Measurements from ENCODE around the gene ARPC4.
A peak's percentile ranks its signal among the peaks of the same experiment; 100 is the strongest.
"Not testable (repeated sequence)": the region's sequence is repeated elsewhere in the genome, so short reads cannot be mapped to it uniquely, and the experiment has no call there.

ARPC4 gene

DNA sequence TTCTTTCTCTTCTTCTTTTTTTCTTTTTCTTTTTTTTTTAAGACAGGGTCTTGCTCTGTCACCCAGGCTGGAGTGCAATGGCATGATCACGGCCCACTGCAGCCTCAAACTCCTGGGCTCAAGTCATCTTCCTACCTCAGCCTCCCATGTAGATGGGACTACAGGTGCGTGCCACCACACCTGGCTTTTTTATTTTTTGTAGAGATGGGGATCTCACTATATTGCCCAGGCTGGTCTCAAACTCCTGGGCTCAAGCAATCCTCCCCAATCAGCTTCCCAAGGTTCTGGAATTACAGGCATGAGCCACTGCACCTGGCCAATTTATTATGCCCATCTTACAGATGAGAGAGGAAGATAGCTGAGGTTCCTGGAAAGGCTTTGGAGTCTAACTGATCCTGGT lies 21.9 kb upstream of the ARPC4 start:
- H3K36me3 ChIP-seq (ENCODE audit: control insufficient read depth, insufficient read depth, low read length, severe bottlenecking); DNase-seq (ENCODE audit: low read depth); H3K27me3 ChIP-seq (replicated peaks; ENCODE audit: control insufficient read depth, insufficient read depth, low read length); H3K9me3 ChIP-seq (ENCODE audit: control insufficient read depth, low read length): not testable (repeated sequence)
- H3K4me3 ChIP-seq (ENCODE audit: low read length) = peak overlapping the region; percentile 91
- H3K9ac ChIP-seq (ENCODE audit: low read length) = peak overlapping the region; percentile 93
- H3K4me1 ChIP-seq (ENCODE audit: control insufficient read depth, insufficient read depth, low read length) = peaks cover 39% of the 10 kb centered on the region

- Histone ChIP-seq H3K4me3 (ENCODE audit: low read length) (no peak overlapping the region), H3K4me1 (ENCODE audit: control insufficient read depth, insufficient read depth, low read length) (peaks cover 26% of the 10 kb centered on the region), H3K27me3 (replicated peaks; ENCODE audit: control insufficient read depth, insufficient read depth, low read length) (no peaks in the 10 kb centered on the region), H3K9me3 (ENCODE audit: control insufficient read depth, low read length) (no peaks in the 10 kb centered on the region), H3K9ac (ENCODE audit: low read length) (no peak overlapping the region), H3K36me3 (ENCODE audit: control insufficient read depth, insufficient read depth, low read length, severe bottlenecking) (peaks cover 7% of the 10 kb centered on the region)
- DNase-seq (ENCODE audit: low read depth) = no peak
Observed at GRCh38 chr3:9776896-9777693, 15.8 kb upstream of the ARPC4 start.

DNA sequence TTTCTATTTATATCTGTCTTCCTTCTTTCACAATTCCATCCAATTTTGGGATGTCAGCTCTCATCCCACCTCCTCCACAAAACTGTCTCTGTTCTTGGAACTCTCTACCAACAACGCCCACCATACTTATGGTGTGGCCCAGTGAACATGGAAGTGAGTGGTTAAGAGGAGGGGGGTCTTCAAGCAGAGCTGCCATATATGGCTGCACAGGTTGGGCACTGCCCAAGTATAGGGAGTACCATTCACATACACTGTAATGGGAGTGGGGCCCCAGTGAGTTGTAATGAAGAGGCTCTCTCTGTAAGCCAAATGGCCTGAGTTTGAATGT lies 15.2 kb upstream of the ARPC4 start:
- Histone ChIP-seq H3K36me3 (ENCODE audit: control insufficient read depth, insufficient read depth, low read length, severe bottlenecking) (peaks cover 12% of the 10 kb centered on the region), H3K27me3 (replicated peaks; ENCODE audit: control insufficient read depth, insufficient read depth, low read length) (no peaks in the 10 kb centered on the region), H3K4me1 (ENCODE audit: control insufficient read depth, insufficient read depth, low read length) (peaks cover 20% of the 10 kb centered on the region), H3K9me3 (ENCODE audit: control insufficient read depth, low read length) (no peaks in the 10 kb centered on the region), H3K4me3 (ENCODE audit: low read length) (no peak overlapping the region), H3K9ac (ENCODE audit: low read length) (no peak overlapping the region)
- DNase-seq (ENCODE audit: low read depth) = no peak

DNA sequence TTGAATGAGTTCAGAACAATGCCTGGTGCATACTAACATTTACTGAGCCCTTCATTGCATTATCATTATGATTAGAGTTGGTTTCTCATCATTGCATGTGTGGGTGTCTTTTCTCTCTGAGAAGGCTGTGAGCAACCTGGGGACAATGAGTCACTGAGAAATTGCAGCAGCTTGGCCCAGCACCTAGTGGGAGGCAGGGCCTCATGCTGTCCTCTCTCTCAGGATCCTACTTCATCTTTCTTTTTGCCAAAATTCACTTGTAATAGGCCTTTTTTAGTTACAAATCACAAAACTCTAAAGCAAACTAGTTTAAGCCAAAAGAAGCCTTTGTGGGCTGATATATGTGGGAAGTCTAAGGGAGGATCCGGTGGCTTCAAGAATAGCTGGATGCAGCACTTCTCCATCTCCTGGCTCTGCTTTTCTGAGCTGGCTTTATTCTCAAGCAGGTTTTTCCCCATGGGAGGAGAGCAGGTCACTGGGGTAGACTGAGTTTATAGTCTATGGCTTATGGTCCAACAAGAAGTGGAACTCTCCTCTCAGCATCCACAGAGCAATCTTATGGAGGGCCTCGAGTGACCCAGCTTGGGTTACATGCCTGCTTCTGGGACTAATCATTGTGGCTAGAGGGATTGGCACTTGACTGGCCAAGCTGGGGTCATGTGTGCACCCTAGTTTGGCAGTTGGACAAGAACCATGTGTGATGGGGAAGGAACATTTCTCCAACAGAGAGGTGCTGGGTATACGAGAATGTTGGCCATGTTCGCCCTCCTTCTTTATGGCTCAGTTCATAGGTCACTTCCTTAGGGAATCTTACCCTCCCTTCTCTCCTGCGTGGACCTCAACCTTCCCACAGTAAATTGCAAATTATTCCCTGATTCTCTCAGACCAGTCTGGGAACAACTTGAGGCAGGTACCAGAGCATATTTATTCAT lies 14.5 kb upstream of the ARPC4 start:
- DNase-seq (ENCODE audit: low read depth) = peak; percentile 63
- H3K9ac ChIP-seq (ENCODE audit: low read length) = no peak overlapping the region

DNA sequence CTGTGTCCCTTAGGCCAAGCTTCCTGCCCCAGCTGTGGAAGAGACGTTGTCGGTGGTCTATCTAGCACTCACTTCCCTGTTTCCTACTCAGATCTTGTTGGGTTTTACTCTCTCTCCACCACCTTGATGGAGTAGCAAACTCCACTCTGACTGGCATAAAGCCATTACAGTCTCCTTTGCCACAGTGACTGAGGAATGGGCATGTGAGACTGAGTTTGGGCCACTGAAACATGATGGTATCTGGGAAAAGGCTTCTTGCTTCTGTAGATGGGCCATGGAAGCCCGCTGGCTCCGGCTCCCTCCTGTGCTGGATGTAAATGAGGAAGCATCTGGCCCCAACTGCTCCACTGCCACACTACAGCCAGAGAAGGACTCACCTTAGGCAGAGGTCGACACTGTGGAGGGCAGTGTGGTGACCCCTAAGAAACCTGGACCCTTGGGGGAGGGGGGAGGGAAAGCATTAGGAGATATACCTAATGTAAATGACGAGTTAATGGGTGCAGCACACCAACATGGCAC lies 13.7 kb upstream of the ARPC4 start:
- peaks cover 20% of the 10 kb centered on the region for H3K4me1 ChIP-seq (ENCODE audit: control insufficient read depth, insufficient read depth, low read length)
- DNase-seq (ENCODE audit: low read depth) = no peak
- H3K27me3 ChIP-seq (replicated peaks; ENCODE audit: control insufficient read depth, insufficient read depth, low read length) = no peaks in the 10 kb centered on the region
- no peak overlapping the region for H3K9ac ChIP-seq (ENCODE audit: low read length)
- no peaks in the 10 kb centered on the region for H3K9me3 ChIP-seq (ENCODE audit: control insufficient read depth, low read length)
- H3K36me3 ChIP-seq (ENCODE audit: control insufficient read depth, insufficient read depth, low read length, severe bottlenecking) = peaks cover 23% of the 10 kb centered on the region
- H3K4me3 ChIP-seq (ENCODE audit: low read length) = no peak overlapping the region

More for the DNA sequence above, 14.5 kb upstream of the ARPC4 start:
- Histone ChIP-seq H3K4me3 (ENCODE audit: low read length) (no peak overlapping the region), H3K27me3 (replicated peaks; ENCODE audit: control insufficient read depth, insufficient read depth, low read length) (no peaks in the 10 kb centered on the region), H3K9me3 (ENCODE audit: control insufficient read depth, low read length) (no peaks in the 10 kb centered on the region), H3K36me3 (ENCODE audit: control insufficient read depth, insufficient read depth, low read length, severe bottlenecking) (peaks cover 18% of the 10 kb centered on the region), H3K4me1 (ENCODE audit: control insufficient read depth, insufficient read depth, low read length) (peaks cover 20% of the 10 kb centered on the region)

DNA sequence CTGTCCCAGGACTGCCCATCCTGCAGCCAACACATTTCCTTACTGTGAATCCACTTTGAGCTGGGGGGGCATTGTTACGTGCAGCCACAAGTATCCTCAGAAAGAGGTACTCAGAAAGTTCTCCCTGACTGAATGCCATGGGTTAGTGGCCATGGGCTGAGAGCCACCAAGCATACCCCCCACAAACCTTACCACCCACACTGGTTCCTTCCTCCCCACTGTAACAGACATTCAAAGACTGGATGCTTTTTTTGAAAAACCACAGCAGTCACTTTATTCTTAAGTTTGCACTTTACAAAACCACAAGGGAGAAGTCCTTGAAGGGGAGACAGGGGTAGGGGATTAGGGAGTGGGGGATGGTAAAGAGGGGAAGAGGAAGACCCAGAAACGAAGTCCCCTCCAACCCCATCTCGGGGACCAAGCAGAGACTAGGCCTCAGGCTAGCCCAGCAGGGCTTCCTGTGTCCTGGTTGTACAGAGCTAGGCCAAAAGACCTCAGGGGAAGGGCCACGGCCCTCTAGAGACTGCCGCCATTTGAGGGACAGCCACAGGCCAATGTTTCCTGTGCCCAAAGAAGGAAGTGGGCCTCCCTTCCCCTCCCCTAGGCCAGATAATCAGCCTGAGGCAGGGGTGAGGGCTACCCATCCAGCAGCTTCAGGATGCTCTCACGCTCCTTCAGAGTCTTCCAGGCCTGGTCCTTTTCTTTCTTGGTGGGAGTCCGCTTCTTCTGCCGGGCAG lies 13.0 kb upstream of the ARPC4 start:
- no peak for DNase-seq (ENCODE audit: low read depth)
- H3K36me3 ChIP-seq (ENCODE audit: control insufficient read depth, insufficient read depth, low read length, severe bottlenecking) = peaks cover 23% of the 10 kb centered on the region
- H3K27me3 ChIP-seq (replicated peaks; ENCODE audit: control insufficient read depth, insufficient read depth, low read length) = no peaks in the 10 kb centered on the region
- H3K9ac ChIP-seq (ENCODE audit: low read length) = no peak overlapping the region
- H3K4me3 ChIP-seq (ENCODE audit: low read length) = no peak overlapping the region
- H3K9me3 ChIP-seq (ENCODE audit: control insufficient read depth, low read length) = no peaks in the 10 kb centered on the region
- H3K4me1 ChIP-seq (ENCODE audit: control insufficient read depth, insufficient read depth, low read length) = peaks cover 21% of the 10 kb centered on the region

GRCh38 chr3:9780458-9780812 lies 12.4 kb upstream of the ARPC4 start:
- Histone ChIP-seq H3K9me3 (ENCODE audit: control insufficient read depth, low read length) (no peaks in the 10 kb centered on the region), H3K27me3 (replicated peaks; ENCODE audit: control insufficient read depth, insufficient read depth, low read length) (no peaks in the 10 kb centered on the region), H3K36me3 (ENCODE audit: control insufficient read depth, insufficient read depth, low read length, severe bottlenecking) (peaks cover 23% of the 10 kb centered on the region), H3K4me3 (ENCODE audit: low read length) (no peak overlapping the region), H3K4me1 (ENCODE audit: control insufficient read depth, insufficient read depth, low read length) (peaks cover 26% of the 10 kb centered on the region), H3K9ac (ENCODE audit: low read length) (no peak overlapping the region)
- no peak for DNase-seq (ENCODE audit: low read depth)

DNA sequence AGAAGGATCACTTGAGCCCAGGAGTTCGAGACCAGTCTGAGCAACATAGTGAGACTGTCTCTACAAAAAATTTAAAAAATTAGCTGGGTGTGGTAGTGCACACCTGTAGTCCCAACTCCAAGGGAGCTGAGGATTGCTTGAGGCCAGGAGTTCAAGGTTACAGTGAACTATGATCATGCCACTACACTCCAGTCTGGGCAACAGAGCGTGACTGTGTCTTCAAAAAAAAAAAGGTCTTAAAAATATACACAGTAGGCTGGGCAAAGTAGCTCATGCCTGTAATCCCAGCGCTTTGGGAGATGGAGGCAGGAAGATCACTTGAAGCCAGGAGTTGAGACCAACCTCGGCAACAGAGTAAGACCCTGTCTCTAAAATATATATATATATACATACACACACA lies 12.0 kb upstream of the ARPC4 start:
- H3K9ac ChIP-seq (ENCODE audit: low read length) = no peak overlapping the region
- H3K27me3 ChIP-seq (replicated peaks; ENCODE audit: control insufficient read depth, insufficient read depth, low read length) = no peaks in the 10 kb centered on the region
- no peak overlapping the region for H3K4me3 ChIP-seq (ENCODE audit: low read length)
- H3K9me3 ChIP-seq (ENCODE audit: control insufficient read depth, low read length) = no peaks in the 10 kb centered on the region
- peaks cover 23% of the 10 kb centered on the region for H3K36me3 ChIP-seq (ENCODE audit: control insufficient read depth, insufficient read depth, low read length, severe bottlenecking)
- DNase-seq (ENCODE audit: low read depth) = no peak
- peaks cover 30% of the 10 kb centered on the region for H3K4me1 ChIP-seq (ENCODE audit: control insufficient read depth, insufficient read depth, low read length)

DNA sequence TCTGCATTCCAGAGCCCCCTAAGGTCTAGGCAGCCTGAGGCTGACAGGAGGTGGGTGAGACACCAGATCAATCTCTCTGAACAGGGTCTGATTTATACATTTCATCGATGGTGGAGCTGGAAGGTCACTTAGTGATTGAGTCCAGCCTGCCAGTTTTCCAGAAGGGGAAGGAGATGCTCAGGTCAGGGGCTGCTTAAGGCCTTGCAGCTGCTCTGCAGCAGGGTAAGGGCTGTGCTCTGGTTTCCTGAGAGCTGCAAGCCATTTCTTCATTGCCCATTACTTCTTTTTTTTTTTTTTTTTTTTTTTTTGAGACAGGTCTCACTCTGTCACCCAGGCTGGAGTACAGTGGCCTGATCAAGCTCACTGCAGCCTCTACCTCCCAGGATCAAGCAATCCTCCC lies 11.3 kb upstream of the ARPC4 start:
- Histone ChIP-seq H3K4me1 (ENCODE audit: control insufficient read depth, insufficient read depth, low read length) (peaks cover 30% of the 10 kb centered on the region), H3K27me3 (replicated peaks; ENCODE audit: control insufficient read depth, insufficient read depth, low read length) (no peaks in the 10 kb centered on the region), H3K36me3 (ENCODE audit: control insufficient read depth, insufficient read depth, low read length, severe bottlenecking) (peaks cover 28% of the 10 kb centered on the region), H3K9me3 (ENCODE audit: control insufficient read depth, low read length) (no peaks in the 10 kb centered on the region), H3K4me3 (ENCODE audit: low read length) (no peak overlapping the region), H3K9ac (ENCODE audit: low read length) (no peak overlapping the region)
- DNase-seq (ENCODE audit: low read depth) = no peak

- no peak overlapping the region for H3K4me3 ChIP-seq (ENCODE audit: low read length)
- DNase-seq (ENCODE audit: low read depth) = no peak
- peaks cover 30% of the 10 kb centered on the region for H3K4me1 ChIP-seq (ENCODE audit: control insufficient read depth, insufficient read depth, low read length)
- H3K36me3 ChIP-seq (ENCODE audit: control insufficient read depth, insufficient read depth, low read length, severe bottlenecking) = peaks cover 33% of the 10 kb centered on the region
- no peaks in the 10 kb centered on the region for H3K27me3 ChIP-seq (replicated peaks; ENCODE audit: control insufficient read depth, insufficient read depth, low read length)
- no peaks in the 10 kb centered on the region for H3K9me3 ChIP-seq (ENCODE audit: control insufficient read depth, low read length)
- no peak overlapping the region for H3K9ac ChIP-seq (ENCODE audit: low read length)
Observed at GRCh38 chr3:9781978-9782603, 10.8 kb upstream of the ARPC4 start.

All from adipocyte (in vitro differentiated cells).